ENCODE measurements around the gene PTPA.

DNA sequence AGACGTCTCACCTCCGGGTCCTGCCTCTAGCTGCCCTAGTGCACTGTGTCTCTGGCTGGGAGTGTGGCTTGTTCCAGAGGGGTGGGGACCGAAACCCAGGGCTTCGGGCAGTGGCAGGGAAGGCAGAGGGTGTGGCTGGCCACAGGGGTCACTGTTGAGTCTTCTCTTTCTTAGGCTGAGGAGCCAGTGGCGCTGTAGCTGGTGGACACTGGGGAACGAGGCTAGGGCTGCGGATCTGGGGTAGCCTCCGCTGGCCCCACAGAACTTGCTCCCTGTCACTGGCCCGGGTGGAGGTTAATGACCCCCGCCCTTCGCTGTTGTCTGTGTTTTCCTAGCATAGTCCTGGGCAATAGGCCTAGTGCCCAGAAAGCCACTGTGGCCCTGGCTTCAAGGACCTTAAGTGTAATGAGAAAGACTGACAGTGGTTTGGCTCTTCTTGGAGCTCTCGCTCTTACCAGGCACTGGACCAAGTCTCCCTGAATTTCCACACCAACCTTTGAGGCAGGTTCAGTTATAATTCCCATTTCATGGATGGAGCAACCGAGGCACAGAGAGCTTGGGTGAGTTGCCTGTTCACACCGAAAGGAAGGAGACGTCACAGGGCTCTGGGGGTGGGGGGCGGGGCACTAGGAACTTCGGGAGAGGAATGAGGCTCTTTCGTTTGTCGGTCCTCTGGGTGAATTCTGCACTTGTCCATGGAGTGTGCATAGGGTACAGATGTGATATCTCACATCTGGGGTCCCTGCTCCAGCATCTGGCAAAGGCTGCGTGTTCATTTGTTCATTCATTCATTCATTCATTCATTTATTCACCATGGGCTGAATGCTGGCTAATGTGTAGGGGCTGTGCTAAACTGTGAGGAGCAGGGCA, 71.6 kb downstream of the PTPA start:
- TF ChIP-seq POLR2A (IDR thresholded peaks at IDR 0.05) = no peak
- TF ChIP-seq, protein P1, sequence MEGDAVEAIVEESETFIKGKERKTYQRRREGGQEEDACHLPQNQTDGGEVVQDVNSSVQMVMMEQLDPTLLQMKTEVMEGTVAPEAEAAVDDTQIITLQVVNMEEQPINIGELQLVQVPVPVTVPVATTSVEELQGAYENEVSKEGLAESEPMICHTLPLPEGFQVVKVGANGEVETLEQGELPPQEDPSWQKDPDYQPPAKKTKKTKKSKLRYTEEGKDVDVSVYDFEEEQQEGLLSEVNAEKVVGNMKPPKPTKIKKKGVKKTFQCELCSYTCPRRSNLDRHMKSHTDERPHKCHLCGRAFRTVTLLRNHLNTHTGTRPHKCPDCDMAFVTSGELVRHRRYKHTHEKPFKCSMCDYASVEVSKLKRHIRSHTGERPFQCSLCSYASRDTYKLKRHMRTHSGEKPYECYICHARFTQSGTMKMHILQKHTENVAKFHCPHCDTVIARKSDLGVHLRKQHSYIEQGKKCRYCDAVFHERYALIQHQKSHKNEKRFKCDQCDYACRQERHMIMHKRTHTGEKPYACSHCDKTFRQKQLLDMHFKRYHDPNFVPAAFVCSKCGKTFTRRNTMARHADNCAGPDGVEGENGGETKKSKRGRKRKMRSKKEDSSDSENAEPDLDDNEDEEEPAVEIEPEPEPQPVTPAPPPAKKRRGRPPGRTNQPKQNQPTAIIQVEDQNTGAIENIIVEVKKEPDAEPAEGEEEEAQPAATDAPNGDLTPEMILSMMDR (IDR thresholded peaks at IDR 0.05 in 8 of 11, conservative IDR thresholded peaks at IDR 0.05 in 3 of 11) = peak in 6 of 11 experiments; percentile 7 to 56 (median 37)

Measured in spleen (tissue), 7 donors.